ENCODE data around the gene ZNF613. TPM values are rescaled to one million over a fixed set of nuclear protein-coding genes. Genes with fewer than 3 reads are reported as not detected.

Gene ZNF613
- total RNA-seq, 6 experiments from 2014 or later = 0.87 to 2.7 (median 2.2) TPM

DNA sequence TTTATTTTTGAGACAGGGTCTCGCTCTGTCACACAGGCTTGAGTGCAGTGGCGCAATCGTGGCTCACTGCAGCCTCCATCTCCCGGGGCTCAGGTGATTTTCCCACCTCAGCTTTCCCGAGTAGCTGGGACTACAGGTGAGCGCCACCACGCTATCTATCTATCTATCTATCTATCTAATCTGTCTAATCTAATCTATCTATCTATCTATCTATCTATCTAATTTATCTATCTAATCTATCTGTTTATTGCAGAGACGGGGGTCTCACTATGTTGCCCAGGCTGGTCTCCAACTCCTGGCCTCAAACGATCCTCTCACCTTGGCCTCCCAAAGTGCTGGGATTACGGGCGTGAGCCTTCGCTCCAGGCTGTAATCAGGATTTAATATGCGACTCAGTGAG, 587 bp downstream of the ZNF613 start:
- Histone ChIP-seq H3K4me3 (peak overlapping the region; percentile 87 to 92 (median 88)), H3K27ac (peak overlapping the region in 1 of 3 donors; percentile 84), H3K4me1 (peaks cover 0 to 7% (median 0%) of the 10 kb centered on the region in 4 donors), H3K9me3 (peaks cover 0 to 12% (median 0%) of the 10 kb centered on the region in 4 donors), H3K36me3 (peaks cover 0 to 13% (median 2%) of the 10 kb centered on the region in 4 donors), H3K27me3 (no peaks in the 10 kb centered on the region)
- TF ChIP-seq, protein P1, sequence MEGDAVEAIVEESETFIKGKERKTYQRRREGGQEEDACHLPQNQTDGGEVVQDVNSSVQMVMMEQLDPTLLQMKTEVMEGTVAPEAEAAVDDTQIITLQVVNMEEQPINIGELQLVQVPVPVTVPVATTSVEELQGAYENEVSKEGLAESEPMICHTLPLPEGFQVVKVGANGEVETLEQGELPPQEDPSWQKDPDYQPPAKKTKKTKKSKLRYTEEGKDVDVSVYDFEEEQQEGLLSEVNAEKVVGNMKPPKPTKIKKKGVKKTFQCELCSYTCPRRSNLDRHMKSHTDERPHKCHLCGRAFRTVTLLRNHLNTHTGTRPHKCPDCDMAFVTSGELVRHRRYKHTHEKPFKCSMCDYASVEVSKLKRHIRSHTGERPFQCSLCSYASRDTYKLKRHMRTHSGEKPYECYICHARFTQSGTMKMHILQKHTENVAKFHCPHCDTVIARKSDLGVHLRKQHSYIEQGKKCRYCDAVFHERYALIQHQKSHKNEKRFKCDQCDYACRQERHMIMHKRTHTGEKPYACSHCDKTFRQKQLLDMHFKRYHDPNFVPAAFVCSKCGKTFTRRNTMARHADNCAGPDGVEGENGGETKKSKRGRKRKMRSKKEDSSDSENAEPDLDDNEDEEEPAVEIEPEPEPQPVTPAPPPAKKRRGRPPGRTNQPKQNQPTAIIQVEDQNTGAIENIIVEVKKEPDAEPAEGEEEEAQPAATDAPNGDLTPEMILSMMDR (IDR thresholded peaks at IDR 0.05) = no peak
- TF ChIP-seq POLR2A (IDR thresholded peaks at IDR 0.05) = no peak
- intact Hi-C loops (cut with DNase I) = no loop called here
- ATAC-seq (no peak), DNase-seq (no peak)
- 33% methylated on average over 13 of the region's 13 CpGs for WGBS (ENCODE audit: insufficient coverage, low coverage, low lambda C conversion rate, missing lambda C conversion rate)

DNA sequence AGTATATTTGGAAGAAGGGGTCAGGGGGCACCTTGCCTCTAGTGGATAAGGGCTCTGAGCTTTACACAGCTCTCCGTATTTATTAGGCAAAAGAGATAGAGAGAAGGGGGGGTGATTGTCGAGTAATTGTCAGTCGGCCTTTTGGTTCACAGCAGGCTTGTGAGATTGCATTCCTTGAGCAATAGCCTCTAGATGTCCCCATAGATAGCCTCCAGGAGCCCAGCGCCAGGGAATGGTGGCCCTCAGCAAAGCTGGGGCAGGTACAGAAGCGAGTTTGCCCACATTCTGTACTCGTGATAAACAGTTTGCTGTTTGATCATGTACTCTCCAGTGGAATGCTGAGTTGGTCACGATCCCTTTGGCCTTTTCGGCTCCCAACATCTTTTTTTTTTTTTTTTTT, 4.6 kb downstream of the ZNF613 start:
- Histone ChIP-seq H3K36me3 (peaks cover 0 to 29% (median 6%) of the 10 kb centered on the region in 4 donors), H3K4me3 (no peak overlapping the region), H3K9me3 (peaks cover 0 to 20% (median 4%) of the 10 kb centered on the region in 4 donors), H3K4me1 (peaks cover 0 to 7% (median 0%) of the 10 kb centered on the region in 4 donors), H3K27me3 (no peaks in the 10 kb centered on the region), H3K27ac (no peak overlapping the region)
- intact Hi-C loops (cut with DNase I) = no loop called here
- WGBS (ENCODE audit: insufficient coverage, low coverage, low lambda C conversion rate, missing lambda C conversion rate) = 90% methylated on average over 5 of the region's 8 CpGs
- TF ChIP-seq, protein P1 (IDR thresholded peaks at IDR 0.05) = no peak
- TF ChIP-seq POLR2A (IDR thresholded peaks at IDR 0.05) = no peak
- ATAC-seq (no peak), DNase-seq (no peak)

DNA sequence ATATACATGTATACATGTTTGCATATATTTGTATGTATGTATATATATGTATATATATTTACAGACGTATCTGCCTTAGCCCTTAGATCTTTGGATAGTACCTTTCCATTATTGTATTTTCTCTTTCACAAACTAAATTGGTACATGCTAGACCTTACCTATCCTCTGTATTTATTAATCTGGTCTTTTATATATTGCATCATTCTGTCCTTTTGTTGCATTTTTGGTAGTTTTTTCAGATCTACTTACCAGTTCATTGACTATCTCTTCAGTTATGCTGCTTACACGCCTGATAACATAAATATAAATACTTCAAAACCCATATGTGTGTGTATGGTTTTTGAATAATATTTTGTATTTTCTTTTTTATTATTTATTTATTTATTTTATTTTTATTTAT, 11.7 kb downstream of the ZNF613 start:
- Histone ChIP-seq H3K27me3 (no peaks in the 10 kb centered on the region), H3K4me3 (no peak overlapping the region), H3K36me3 (peaks cover 0 to 71% (median 28%) of the 10 kb centered on the region in 4 donors), H3K27ac (no peak overlapping the region), H3K9me3 (peaks cover 0 to 25% (median 14%) of the 10 kb centered on the region in 4 donors), H3K4me1 (no peaks in the 10 kb centered on the region)
- no peak for ATAC-seq
- TF ChIP-seq, protein P1 (IDR thresholded peaks at IDR 0.05) = no peak
- TF ChIP-seq POLR2A (IDR thresholded peaks at IDR 0.05) = no peak
- no peak for DNase-seq
- WGBS (ENCODE audit: insufficient coverage, low coverage, low lambda C conversion rate, missing lambda C conversion rate) = 100% methylated on average over 2 of the region's 2 CpGs
- intact Hi-C loops (cut with DNase I) = no loop called here

DNA sequence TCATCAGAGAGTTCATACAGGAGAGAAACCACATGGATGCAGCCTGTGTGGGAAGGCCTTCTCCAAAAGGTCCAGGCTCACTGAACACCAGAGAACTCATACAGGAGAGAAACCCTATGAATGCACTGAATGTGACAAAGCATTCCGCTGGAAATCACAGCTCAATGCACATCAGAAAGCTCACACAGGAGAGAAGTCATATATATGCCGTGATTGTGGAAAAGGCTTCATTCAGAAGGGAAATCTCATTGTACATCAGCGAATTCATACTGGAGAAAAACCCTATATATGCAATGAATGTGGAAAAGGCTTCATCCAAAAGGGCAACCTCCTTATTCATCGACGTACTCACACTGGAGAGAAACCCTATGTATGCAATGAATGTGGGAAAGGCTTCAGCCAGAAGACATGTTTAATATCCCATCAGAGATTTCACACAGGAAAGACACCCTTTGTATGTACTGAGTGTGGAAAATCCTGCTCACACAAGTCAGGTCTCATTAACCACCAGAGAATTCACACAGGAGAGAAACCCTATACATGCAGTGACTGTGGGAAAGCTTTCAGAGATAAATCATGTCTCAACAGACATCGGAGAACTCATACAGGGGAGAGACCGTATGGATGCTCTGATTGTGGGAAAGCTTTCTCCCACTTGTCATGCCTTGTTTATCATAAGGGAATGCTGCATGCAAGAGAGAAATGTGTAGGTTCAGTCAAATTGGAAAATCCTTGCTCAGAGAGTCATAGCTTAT, 17.7 kb downstream of the ZNF613 start:
- no peak overlapping the region for H3K4me3 ChIP-seq
- 98% methylated on average over 6 of the region's 7 CpGs for WGBS (ENCODE audit: insufficient coverage, low coverage, low lambda C conversion rate, missing lambda C conversion rate)

More for the DNA sequence above, 17.7 kb downstream of the ZNF613 start:
- Histone ChIP-seq H3K27me3 (no peaks in the 10 kb centered on the region), H3K4me1 (no peaks in the 10 kb centered on the region), H3K36me3 (peaks cover 0 to 52% (median 27%) of the 10 kb centered on the region in 4 donors), H3K9me3 (peaks cover 0 to 68% (median 39%) of the 10 kb centered on the region in 4 donors), H3K27ac (no peak overlapping the region)
- TF ChIP-seq, protein P1 (IDR thresholded peaks at IDR 0.05) = no peak
- TF ChIP-seq POLR2A (IDR thresholded peaks at IDR 0.05) = no peak
- intact Hi-C loops (cut with DNase I) = no loop called here
- DNase-seq (no peak), ATAC-seq (no peak)

All from right lobe of liver (tissue), 6 donors.